ENCODE measurements around the gene IL36A. TPM values are rescaled to one million over a fixed set of nuclear protein-coding genes. Genes with fewer than 3 reads are reported as not detected.

The IL36A gene
- polyA plus RNA-seq, 1 of the 3 experiments (the other 2 are of a cell fraction), result not detected

GRCh38 chr2:113034016-113034415, 28.8 kb downstream of the IL36A start (continued):
- TF ChIP-seq MAX (IDR thresholded peaks at IDR 0.05; ENCODE audit: low read depth), result no peak
- no peak for TF ChIP-seq YY1 (IDR thresholded peaks at IDR 0.05; ENCODE audit: low read depth)

- H3K9ac ChIP-seq, result no peak overlapping the region
- H3K79me2 ChIP-seq (ENCODE audit: insufficient read depth), result no peaks in the 10 kb centered on the region
- no peak overlapping the region for H3K4me2 ChIP-seq
- H3K27ac ChIP-seq (ENCODE audit: low read depth in 2 of 2, low read length in 1 of 2), result no peak overlapping the region
- TF ChIP-seq ZBTB33 (IDR thresholded peaks at IDR 0.05; ENCODE audit: borderline replicate concordance, low read depth) (no peak), MAX (IDR thresholded peaks at IDR 0.05; ENCODE audit: low read depth) (no peak), IRF3 (IDR thresholded peaks at IDR 0.05; ENCODE audit: low read depth, low read length) (no peak), MEF2A (IDR thresholded peaks at IDR 0.05; ENCODE audit: borderline replicate concordance, low read depth) (no peak), SMC3 (IDR thresholded peaks at IDR 0.05; ENCODE audit: low read depth, low read length) (no peak), EZH2phosphoT487 (IDR thresholded peaks at IDR 0.05; ENCODE audit: borderline replicate concordance, low read depth) (no peak), POLR2AphosphoS5 (IDR thresholded peaks at IDR 0.05; ENCODE audit: low read depth, low read length) (no peak), TEAD4 (IDR thresholded peaks at IDR 0.05; ENCODE audit: borderline replicate concordance, insufficient read depth) (no peak), TCF12 (IDR thresholded peaks at IDR 0.05) (no peak), JUND (IDR thresholded peaks at IDR 0.05) (no peak), MXI1 (IDR thresholded peaks at IDR 0.05; ENCODE audit: low read depth, low read length) (no peak), RXRA (IDR thresholded peaks at IDR 0.05; ENCODE audit: borderline replicate concordance, low read depth) (no peak), SIN3A (IDR thresholded peaks at IDR 0.05; ENCODE audit: borderline replicate concordance, low read depth, low read length) (no peak), NFIC (IDR thresholded peaks at IDR 0.05; ENCODE audit: borderline replicate concordance) (no peak), FOXJ3 (CRISPR knock-in tag; IDR thresholded peaks at IDR 0.05) (no peak), PBX3 (IDR thresholded peaks at IDR 0.05) (no peak), USF2 (IDR thresholded peaks at IDR 0.05; ENCODE audit: borderline replicate concordance, low read depth, low read length) (no peak), RCOR1 (IDR thresholded peaks at IDR 0.05; ENCODE audit: low read length) (no peak), CTCF (IDR thresholded peaks at IDR 0.05) (no peak), FOSL2 (IDR thresholded peaks at IDR 0.05; ENCODE audit: borderline replicate concordance, low read depth) (no peak)
- H3K9me3 ChIP-seq, result no peaks in the 10 kb centered on the region
- H2AFZ ChIP-seq (ENCODE audit: low read depth), result no peak overlapping the region
- POLR2A ChIA-PET, result no interaction called here
- WGBS (ENCODE audit: low lambda C conversion rate), result 32% methylated on average over 6 of the region's 9 CpGs
- no peaks in the 10 kb centered on the region for H3K4me1 ChIP-seq (ENCODE audit: control insufficient read depth in 1 of 2, insufficient read depth in 2 of 2, low read depth in 1 of 2, low read length in 1 of 2)
- DNase-seq, result no peak
- no peaks in the 10 kb centered on the region for H3K36me3 ChIP-seq (replicated peaks in 1 of 2; ENCODE audit: control insufficient read depth in 1 of 2, insufficient read depth in 2 of 2, low read length in 1 of 2)
- no peaks in the 10 kb centered on the region for H4K20me1 ChIP-seq (ENCODE audit: insufficient read depth)
- no peaks in the 10 kb centered on the region for H3K9me2 ChIP-seq
- no peaks in the 10 kb centered on the region; the same call in 1 of the 2 replicates for H3K27me3 ChIP-seq (ENCODE audit: insufficient read depth)
- H3F3A ChIP-seq (replicated peaks; ENCODE audit: insufficient read depth), result no peaks in the 10 kb centered on the region
- H3K4me3 ChIP-seq (ENCODE audit: low read depth in 2 of 2, low read length in 1 of 2), result no peak overlapping the region
- CTCF ChIA-PET, result no interaction called here
These were observed 31.5 kb downstream of the IL36A start for GRCh38 chr2:113036763-113037162.
